SK-N-MC (cell line): Measurements from ENCODE around the gene ASPG.

Experiments used
- EZH2 ChIP-seq: fragments of 200-600 bp; sonication (generic); IDR thresholded peaks from one replicate; pipeline ENCODE4 v1.6.1; 2017; ENCODE audit warnings: antibody characterized with exemption
- FOXP2 ChIP-seq: optimal IDR thresholded peaks from 2 replicates; pipeline ENCODE3; 2011; ENCODE audit warnings: mild to moderate bottlenecking, moderate library complexity; ENCODE audit not compliant: insufficient read depth; ENCODE audit errors: extremely low read length, control extremely low read depth

DNA sequence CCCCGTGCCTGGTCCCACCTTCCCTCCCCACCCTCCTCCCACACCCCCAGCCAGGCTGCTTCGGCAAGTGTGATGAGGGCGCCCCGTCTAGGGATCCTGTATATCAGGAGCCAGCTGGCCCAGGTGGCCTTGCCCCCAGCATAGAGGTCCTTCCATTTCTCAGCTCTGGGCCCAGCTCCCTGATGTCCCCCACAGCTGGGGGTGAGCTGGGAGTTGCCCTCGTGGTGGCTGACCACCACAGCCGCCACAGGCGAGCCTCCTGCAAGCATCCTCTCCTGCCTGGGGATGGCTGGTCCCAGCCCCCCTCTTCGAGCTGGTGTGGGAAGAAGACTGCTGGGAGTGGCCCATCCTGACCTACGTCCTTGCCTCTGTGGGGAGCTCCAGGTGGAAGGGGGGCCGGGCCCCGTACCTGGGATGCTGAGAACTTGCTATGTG is 7.4 kb downstream of the ASPG start:
- TF ChIP-seq EZH2 (no peak), FOXP2 (no peak)
